Bronchial epithelial cell (primary cell): Measurements from ENCODE around the gene ANK3. TPM values are rescaled to one million over a fixed set of nuclear protein-coding genes. Genes with fewer than 3 reads are reported as not detected.

Experiments used
- DNase-seq: peaks from one replicate; pipeline ENCODE4 v3.0.0-alpha.2; 2010; ENCODE audit warnings: low read depth
- FAIRE-seq: peaks from 2 replicates; lab custom pipeline; 2011; peaks lifted over from hg19 to GRCh38; lab: Jason Lieb, UNC
- H3K27me3 ChIP-seq: 2 replicates; pipeline ENCODE4 v1.5.1; 2011; ENCODE audit warnings: low read length; ENCODE audit not compliant: control insufficient read depth, insufficient read depth
- H3K36me3 ChIP-seq: 2 replicates; pipeline ENCODE4 v1.5.1; 2011; ENCODE audit warnings: low read length; ENCODE audit not compliant: control insufficient read depth, insufficient read depth
- H3K4me3 ChIP-seq: 2 replicates; pipeline ENCODE4 v1.5.1; 2011; ENCODE audit warnings: mild to moderate bottlenecking, low read depth, low read length, control low read depth
- total RNA-seq: library from RNA; depleted of rRNA; stranded (reverse); fragments of >200 nt; gene quantifications from 2 replicates; pipeline ENCODE4 v1.2.1, GENCODE V29; 2014
- TF ChIP-seq, protein P1 (sequence below): IDR thresholded peaks from 2 replicates; pipeline ENCODE4 v1.5.1; 2011; ENCODE audit warnings: mild to moderate bottlenecking, moderate library complexity, low read length, control low read depth, inconsistent platforms; ENCODE audit not compliant: insufficient read depth, severe bottlenecking

Gene ANK3
- total RNA-seq, 1 donor from 2014 or later: 7.9 TPM

DNA sequence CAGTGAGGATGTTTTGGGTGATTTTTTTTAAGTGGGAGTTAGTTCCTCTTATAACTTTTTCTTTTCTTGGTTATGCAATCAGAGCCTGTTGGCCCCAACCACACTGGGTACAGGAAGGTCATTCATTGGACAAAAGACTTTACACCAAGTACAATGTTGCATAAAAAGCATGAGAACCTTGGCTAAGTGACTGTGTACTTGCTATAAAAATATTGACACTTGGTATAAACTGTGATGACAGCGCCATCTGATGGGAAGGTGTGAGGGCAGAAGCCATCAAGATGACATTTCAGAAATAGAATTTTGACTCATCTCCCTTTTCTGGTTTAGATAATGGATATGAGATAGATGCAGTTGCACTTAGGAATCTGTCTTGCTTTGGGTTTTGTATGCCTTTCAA, 357.0 kb downstream of the ANK3 start:
- DNase-seq: peak; percentile 67
- TF ChIP-seq, protein P1, sequence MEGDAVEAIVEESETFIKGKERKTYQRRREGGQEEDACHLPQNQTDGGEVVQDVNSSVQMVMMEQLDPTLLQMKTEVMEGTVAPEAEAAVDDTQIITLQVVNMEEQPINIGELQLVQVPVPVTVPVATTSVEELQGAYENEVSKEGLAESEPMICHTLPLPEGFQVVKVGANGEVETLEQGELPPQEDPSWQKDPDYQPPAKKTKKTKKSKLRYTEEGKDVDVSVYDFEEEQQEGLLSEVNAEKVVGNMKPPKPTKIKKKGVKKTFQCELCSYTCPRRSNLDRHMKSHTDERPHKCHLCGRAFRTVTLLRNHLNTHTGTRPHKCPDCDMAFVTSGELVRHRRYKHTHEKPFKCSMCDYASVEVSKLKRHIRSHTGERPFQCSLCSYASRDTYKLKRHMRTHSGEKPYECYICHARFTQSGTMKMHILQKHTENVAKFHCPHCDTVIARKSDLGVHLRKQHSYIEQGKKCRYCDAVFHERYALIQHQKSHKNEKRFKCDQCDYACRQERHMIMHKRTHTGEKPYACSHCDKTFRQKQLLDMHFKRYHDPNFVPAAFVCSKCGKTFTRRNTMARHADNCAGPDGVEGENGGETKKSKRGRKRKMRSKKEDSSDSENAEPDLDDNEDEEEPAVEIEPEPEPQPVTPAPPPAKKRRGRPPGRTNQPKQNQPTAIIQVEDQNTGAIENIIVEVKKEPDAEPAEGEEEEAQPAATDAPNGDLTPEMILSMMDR: peak; percentile 62
- FAIRE-seq: no peak
- Histone ChIP-seq H3K27me3 (no peaks in the 10 kb centered on the region), H3K4me3 (no peak overlapping the region), H3K36me3 (no peaks in the 10 kb centered on the region)

DNA sequence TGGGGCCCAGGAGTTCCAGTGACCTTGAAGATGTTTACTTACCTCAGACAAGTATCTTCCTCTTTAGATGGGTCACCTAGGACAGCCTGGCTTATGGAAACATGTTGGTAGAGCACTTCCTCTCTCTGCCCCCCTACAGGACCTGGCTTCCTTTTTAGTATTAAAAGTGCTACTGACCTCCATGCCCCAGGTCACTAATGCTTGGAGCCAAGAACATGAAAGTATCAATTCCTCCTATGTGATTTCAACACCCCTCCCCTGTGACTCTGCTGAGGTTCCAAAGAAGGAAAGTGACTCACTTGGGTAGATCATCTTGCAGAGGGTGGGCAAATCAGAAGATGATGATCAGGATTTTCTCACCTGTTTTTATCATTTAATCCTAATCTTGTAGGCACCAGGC, 358.0 kb downstream of the ANK3 start:
- Histone ChIP-seq H3K4me3 (no peak overlapping the region), H3K36me3 (no peaks in the 10 kb centered on the region), H3K27me3 (no peaks in the 10 kb centered on the region)
- TF ChIP-seq, protein P1: no peak
- no peak for FAIRE-seq
- DNase-seq: peak; percentile 62

DNA sequence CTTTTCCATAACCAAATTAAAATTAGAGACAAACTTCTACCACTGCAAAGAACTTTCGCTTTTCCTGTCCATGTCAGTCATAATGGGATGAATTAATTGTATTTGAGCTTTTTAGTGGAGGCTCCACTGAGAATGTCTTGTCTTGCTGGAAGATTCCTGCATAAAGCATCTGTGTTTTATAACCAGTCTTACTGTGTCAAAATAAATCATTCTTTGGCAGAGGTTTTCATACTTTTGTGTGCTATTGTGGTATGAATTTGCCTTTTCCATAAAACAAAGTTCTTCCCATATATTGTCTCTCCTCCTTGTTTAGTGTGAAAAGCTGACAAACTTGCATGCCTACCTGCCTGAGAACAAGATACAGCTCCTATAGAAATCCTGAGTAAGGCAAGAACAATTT, 358.5 kb downstream of the ANK3 start:
- DNase-seq: no peak
- FAIRE-seq: no peak
- Histone ChIP-seq H3K4me3 (no peak overlapping the region), H3K27me3 (no peaks in the 10 kb centered on the region), H3K36me3 (no peaks in the 10 kb centered on the region)
- TF ChIP-seq, protein P1: no peak

DNA sequence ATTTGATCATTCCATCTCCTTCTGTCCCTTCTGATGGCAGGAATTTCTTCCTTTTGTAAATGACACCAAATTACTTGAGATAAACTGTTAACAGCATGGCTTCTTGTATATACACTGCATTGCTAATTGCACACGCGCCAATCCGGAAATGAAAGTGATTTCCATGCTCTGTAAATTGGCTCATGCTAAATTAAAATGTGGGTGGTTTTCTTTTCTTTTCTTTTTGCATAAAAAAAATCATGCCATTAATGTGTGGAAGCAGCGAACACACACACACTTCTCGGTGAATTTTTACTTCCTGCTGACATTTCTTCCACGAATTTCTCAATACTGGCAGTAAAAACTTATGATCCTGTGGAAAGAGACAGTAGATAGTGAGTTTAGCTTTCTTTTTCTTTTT, 360.2 kb downstream of the ANK3 start:
- DNase-seq: no peak
- no peak overlapping the region for H3K4me3 ChIP-seq
- no peaks in the 10 kb centered on the region for H3K36me3 ChIP-seq
- no peak for FAIRE-seq
- TF ChIP-seq, protein P1: no peak
- H3K27me3 ChIP-seq: no peaks in the 10 kb centered on the region

DNA sequence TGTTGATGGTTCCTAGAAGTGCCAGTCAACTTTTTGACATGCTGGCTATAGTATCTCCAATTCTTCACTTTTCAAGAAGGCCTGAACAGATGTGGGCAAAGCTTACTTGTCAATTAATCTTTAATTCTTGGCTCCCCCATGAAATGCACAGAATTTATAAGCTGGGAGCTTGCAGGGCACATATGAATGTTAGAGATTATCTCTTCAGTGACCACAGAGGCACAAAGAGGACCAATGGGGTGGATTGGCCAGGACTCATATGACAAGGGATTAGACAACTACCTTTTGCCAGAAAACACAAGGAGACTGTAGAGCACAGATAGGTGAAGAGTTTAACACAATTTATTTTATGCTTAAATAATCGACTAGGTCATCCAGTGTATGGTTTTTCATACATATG, 361.6 kb downstream of the ANK3 start:
- H3K4me3 ChIP-seq: no peak overlapping the region
- no peaks in the 10 kb centered on the region for H3K27me3 ChIP-seq
- no peaks in the 10 kb centered on the region for H3K36me3 ChIP-seq
- DNase-seq (no peak), FAIRE-seq (no peak)
- TF ChIP-seq, protein P1: no peak

DNA sequence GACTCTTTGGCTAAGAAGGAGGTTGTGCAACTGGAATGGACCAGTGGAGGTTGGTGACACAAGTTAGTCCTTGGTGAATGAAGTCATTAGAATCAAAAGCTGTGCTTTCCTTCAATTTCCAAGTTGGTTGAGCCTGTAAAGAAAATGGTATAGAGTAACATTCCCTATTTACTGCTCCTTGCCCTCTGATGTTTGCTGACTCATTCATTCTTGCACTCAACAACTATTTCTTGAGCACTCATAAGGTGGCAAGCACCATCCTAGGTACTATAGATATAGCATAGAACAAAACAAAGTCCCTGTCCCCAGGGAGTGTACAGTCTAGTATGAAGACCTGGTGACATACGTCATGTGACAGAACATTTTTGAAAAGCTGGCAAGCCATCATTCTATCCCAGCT, 364.4 kb downstream of the ANK3 start:
- TF ChIP-seq, protein P1: no peak
- FAIRE-seq: no peak
- DNase-seq: no peak

More for the DNA sequence above, 364.4 kb downstream of the ANK3 start:
- Histone ChIP-seq H3K27me3 (no peaks in the 10 kb centered on the region), H3K36me3 (no peaks in the 10 kb centered on the region), H3K4me3 (no peak overlapping the region)
